Body of pancreas (tissue), 4 donors: ENCODE results near the gene KIF3B.

Source experiments
- POLR2A ChIP-seq, 3 donors: fragments of 450-650 bp; IDR thresholded peaks; one replicate each; pipeline ENCODE4 v1.6.1; 2016; ENCODE audit warnings: antibody characterized with exemption in 3 of 3, mild to moderate bottlenecking in 2 of 3
- TF ChIP-seq, protein P1 (sequence below), 7 experiments: fragments of 450-650 bp in 4 of 7; fragments of 200-600 bp in 3 of 7; sonication (generic) in 3 of 7; IDR thresholded peaks; one replicate each; pipeline ENCODE4 v1.5.1; 2016 to 2019; ENCODE audit warnings: antibody characterized with exemption in 7 of 7

DNA sequence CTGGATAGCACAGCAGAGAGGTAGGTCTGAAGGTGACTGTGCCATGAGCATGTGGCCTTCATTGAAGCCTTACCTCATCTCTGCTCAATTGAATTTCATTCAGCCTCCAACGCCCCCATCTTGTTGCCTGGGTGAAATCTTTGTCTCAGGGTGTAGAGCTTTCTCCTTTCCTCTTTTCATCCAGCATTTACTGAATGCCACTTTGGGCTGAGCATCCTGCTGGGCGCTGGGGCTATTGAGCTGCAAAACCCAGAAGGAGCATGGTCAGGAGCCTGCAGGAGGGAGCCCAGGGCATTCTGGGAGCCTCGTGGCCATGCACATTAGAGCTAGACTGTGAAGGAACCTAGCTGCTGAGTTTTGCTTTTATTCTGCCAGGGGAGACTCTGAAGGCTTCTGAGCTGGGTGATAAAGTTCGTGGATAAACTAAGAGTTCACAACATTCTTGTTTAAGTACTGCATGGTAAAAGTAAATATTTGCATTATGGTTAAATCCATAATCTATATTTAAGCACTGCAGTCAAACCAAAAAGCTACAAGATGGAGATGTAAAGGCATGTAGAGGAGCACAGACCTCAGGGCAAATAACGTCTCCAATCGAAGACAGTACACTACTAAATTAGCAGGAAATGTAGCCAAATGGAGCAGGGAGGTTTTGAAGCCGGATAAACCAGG is 67.5 kb downstream of the KIF3B start:
- TF ChIP-seq, protein P1, sequence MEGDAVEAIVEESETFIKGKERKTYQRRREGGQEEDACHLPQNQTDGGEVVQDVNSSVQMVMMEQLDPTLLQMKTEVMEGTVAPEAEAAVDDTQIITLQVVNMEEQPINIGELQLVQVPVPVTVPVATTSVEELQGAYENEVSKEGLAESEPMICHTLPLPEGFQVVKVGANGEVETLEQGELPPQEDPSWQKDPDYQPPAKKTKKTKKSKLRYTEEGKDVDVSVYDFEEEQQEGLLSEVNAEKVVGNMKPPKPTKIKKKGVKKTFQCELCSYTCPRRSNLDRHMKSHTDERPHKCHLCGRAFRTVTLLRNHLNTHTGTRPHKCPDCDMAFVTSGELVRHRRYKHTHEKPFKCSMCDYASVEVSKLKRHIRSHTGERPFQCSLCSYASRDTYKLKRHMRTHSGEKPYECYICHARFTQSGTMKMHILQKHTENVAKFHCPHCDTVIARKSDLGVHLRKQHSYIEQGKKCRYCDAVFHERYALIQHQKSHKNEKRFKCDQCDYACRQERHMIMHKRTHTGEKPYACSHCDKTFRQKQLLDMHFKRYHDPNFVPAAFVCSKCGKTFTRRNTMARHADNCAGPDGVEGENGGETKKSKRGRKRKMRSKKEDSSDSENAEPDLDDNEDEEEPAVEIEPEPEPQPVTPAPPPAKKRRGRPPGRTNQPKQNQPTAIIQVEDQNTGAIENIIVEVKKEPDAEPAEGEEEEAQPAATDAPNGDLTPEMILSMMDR (IDR thresholded peaks at IDR 0.05): no peak
- no peak for TF ChIP-seq POLR2A (IDR thresholded peaks at IDR 0.05)
